Hepatocyte (in vitro differentiated cells): ENCODE measurements around the gene DHRS12. TPM values are rescaled to one million over a fixed set of nuclear protein-coding genes. Genes with fewer than 3 reads are reported as not detected.

ENCODE experiments used
- DNase-seq: peaks from one replicate; pipeline ENCODE4 v3.0.0-alpha.2; 2016; ENCODE audit warnings: low spot score
- H2AFZ ChIP-seq: fragments of 200-600 bp; sonication (generic); 2 replicates; pipeline ENCODE4 v1.6.0; 2016; ENCODE audit warnings: antibody characterized with exemption, mild to moderate bottlenecking
- H3K27ac ChIP-seq: fragments of 200-600 bp; sonication (generic); 2 replicates; pipeline ENCODE4 v1.5.1; 2016; ENCODE audit warnings: mild to moderate bottlenecking
- H3K27me3 ChIP-seq: fragments of 200-600 bp; sonication (generic); 2 replicates; pipeline ENCODE4 v1.6.1; 2016
- H3K36me3 ChIP-seq: fragments of 200-600 bp; sonication (generic); replicated peaks from 2 replicates; pipeline ENCODE4 v1.5.1; 2016; ENCODE audit warnings: low read depth; ENCODE audit not compliant: insufficient read depth
- H3K4me1 ChIP-seq: fragments of 200-600 bp; sonication (generic); 2 replicates; pipeline ENCODE4 v1.5.1; 2016; ENCODE audit warnings: mild to moderate bottlenecking, moderate library complexity; ENCODE audit not compliant: insufficient read depth
- H3K4me2 ChIP-seq: fragments of 200-600 bp; sonication (generic); 2 replicates; pipeline ENCODE4 v1.6.0; 2016
- H3K4me3 ChIP-seq: fragments of 200-600 bp; sonication (generic); 2 replicates; pipeline ENCODE4 v1.5.1; 2016; ENCODE audit warnings: mild to moderate bottlenecking
- H3K79me2 ChIP-seq: fragments of 200-600 bp; sonication (generic); 2 replicates; pipeline ENCODE4 v1.6.0; 2017; ENCODE audit warnings: mild to moderate bottlenecking
- H3K9me2 ChIP-seq: fragments of 200-600 bp; sonication (generic); replicated peaks from 2 replicates; pipeline ENCODE4 v1.6.0; 2017; ENCODE audit warnings: mild to moderate bottlenecking; ENCODE audit not compliant: insufficient read depth
- H3K9me3 ChIP-seq: fragments of 200-600 bp; sonication (generic); 2 replicates; pipeline ENCODE4 v1.5.1; 2016; ENCODE audit warnings: low read depth, mild to moderate bottlenecking
- H4K20me1 ChIP-seq: fragments of 200-600 bp; sonication (generic); 2 replicates; pipeline ENCODE4 v1.6.0; 2016; ENCODE audit warnings: mild to moderate bottlenecking; ENCODE audit not compliant: insufficient read depth, poor library complexity, severe bottlenecking
- CTCF ChIP-seq: fragments of 200-600 bp; sonication (generic); IDR thresholded peaks from 2 replicates; pipeline ENCODE4 v1.5.1; 2016; ENCODE audit warnings: antibody characterized with exemption, mild to moderate bottlenecking; ENCODE audit not compliant: poor library complexity
- EZH2 ChIP-seq: fragments of 200-600 bp; sonication (generic); IDR thresholded peaks from 2 replicates; pipeline ENCODE4 v1.6.1; 2016; ENCODE audit warnings: antibody characterized with exemption, mild to moderate bottlenecking, borderline replicate concordance
- EZH2phosphoT487 ChIP-seq: fragments of 200-600 bp; sonication (generic); IDR thresholded peaks from one replicate; pipeline ENCODE4 v1.6.1; 2018; ENCODE audit warnings: antibody characterized with exemption, mild to moderate bottlenecking, low read depth, moderate library complexity; ENCODE audit not compliant: unreplicated experiment, severe bottlenecking
- WGBS: methylation state at CpG from one replicate; pipeline ENCODE4 v1.1.6; 2016; ENCODE audit warnings: low lambda C conversion rate; ENCODE audit errors: missing lambda C conversion rate; 5-methylcytosine and 5-hydroxymethylcytosine counted together
- polyA plus RNA-seq: library from polyadenylated mRNA; unstranded; fragments of >200 nt; fragmentation: Nextera tagmentation; extraction: Ambion mirVana; gene quantifications from 2 replicates; pipeline ENCODE4 v1.2.1, GENCODE V29; 2016
- total RNA-seq: library from RNA; depleted of rRNA; stranded (reverse); fragments of >200 nt; gene quantifications from 2 replicates; pipeline ENCODE4 v1.2.3, GENCODE V29; 2014

The DHRS12 gene
- total and polyA plus RNA-seq, 2 experiments from 2014 or later: 4.6 to 13.5 TPM

- no peak for TF ChIP-seq EZH2phosphoT487
- no peak for TF ChIP-seq CTCF
- no peak for TF ChIP-seq EZH2
- H3K9me3 ChIP-seq: no peaks in the 10 kb centered on the region
- peak overlapping the region; percentile 95 for H3K27ac ChIP-seq
- no peaks in the 10 kb centered on the region for H3K79me2 ChIP-seq
- H4K20me1 ChIP-seq: no peaks in the 10 kb centered on the region
- no peaks in the 10 kb centered on the region for H3K9me2 ChIP-seq
- 48% methylated on average over 11 of the region's 11 CpGs for WGBS
- peak; percentile 78 for DNase-seq
- H2AFZ ChIP-seq: peak overlapping the region; percentile 7
- no peak overlapping the region for H3K4me3 ChIP-seq
- H3K4me1 ChIP-seq: peaks cover 37% of the 10 kb centered on the region
- peak overlapping the region; percentile 53 for H3K4me2 ChIP-seq
- no peaks in the 10 kb centered on the region for H3K27me3 ChIP-seq
- H3K36me3 ChIP-seq: no peaks in the 10 kb centered on the region
Observed at GRCh38 chr13:51729866-51730553, 74.0 kb downstream of the DHRS12 start.

- Histone ChIP-seq H3K27ac (peak overlapping the region; percentile 95), H3K4me1 (peaks cover 37% of the 10 kb centered on the region), H3K27me3 (no peaks in the 10 kb centered on the region), H3K9me2 (no peaks in the 10 kb centered on the region), H3K4me2 (no peak overlapping the region), H3K4me3 (no peak overlapping the region), H3K9me3 (no peaks in the 10 kb centered on the region), H2AFZ (no peak overlapping the region), H3K36me3 (no peaks in the 10 kb centered on the region), H4K20me1 (no peaks in the 10 kb centered on the region), H3K79me2 (no peaks in the 10 kb centered on the region)
- TF ChIP-seq EZH2 (no peak), CTCF (no peak), EZH2phosphoT487 (no peak)
- WGBS: 89% methylated on average over 10 of the region's 10 CpGs
- no peak for DNase-seq
Observed at GRCh38 chr13:51728972-51729371, 75.0 kb downstream of the DHRS12 start.

- H3K4me1 ChIP-seq: peaks cover 37% of the 10 kb centered on the region
- TF ChIP-seq EZH2phosphoT487: no peak
- TF ChIP-seq EZH2: no peak
- TF ChIP-seq CTCF: no peak
- H3K9me3 ChIP-seq: no peaks in the 10 kb centered on the region
- H3K27ac ChIP-seq: peak overlapping the region; percentile 95
- H3K9me2 ChIP-seq: no peaks in the 10 kb centered on the region
- H3K27me3 ChIP-seq: no peaks in the 10 kb centered on the region
- no peak for DNase-seq
- H3K36me3 ChIP-seq: no peaks in the 10 kb centered on the region
- no peak overlapping the region for H3K4me2 ChIP-seq
- H4K20me1 ChIP-seq: no peaks in the 10 kb centered on the region
- WGBS: 74% methylated on average over 4 of the region's 4 CpGs
- H3K79me2 ChIP-seq: no peaks in the 10 kb centered on the region
- no peak overlapping the region for H3K4me3 ChIP-seq
- no peak overlapping the region for H2AFZ ChIP-seq
Observed at GRCh38 chr13:51728275-51728673, 75.7 kb downstream of the DHRS12 start.
